Left ventricle myocardium inferior (tissue), 1 donor: ENCODE results near the gene LINGO3. TPM values are rescaled to one million over a fixed set of nuclear protein-coding genes. Genes with fewer than 3 reads are reported as not detected.

Source experiments
- DNase-seq: peaks from one replicate; pipeline ENCODE4 v3.0.0-alpha.2; 2020
- H3K27ac ChIP-seq: fragments of 200-600 bp; replicated peaks from 2 replicates; pipeline ENCODE4 v1.8.0; 2021
- H3K27me3 ChIP-seq: fragments of 200-600 bp; 2 replicates; pipeline ENCODE4 v1.8.0; 2021; ENCODE audit warnings: low read depth
- H3K36me3 ChIP-seq: fragments of 200-600 bp; 2 replicates; pipeline ENCODE4 v1.8.0; 2021
- H3K4me1 ChIP-seq: fragments of 200-600 bp; 2 replicates; pipeline ENCODE4 v1.8.0; 2021
- H3K4me3 ChIP-seq: fragments of 200-600 bp; 2 replicates; pipeline ENCODE4 v1.8.0; 2021; ENCODE audit warnings: mild to moderate bottlenecking, moderate library complexity
- H3K9me3 ChIP-seq: fragments of 200-600 bp; replicated peaks from 2 replicates; pipeline ENCODE4 v1.8.0; 2021
- CTCF ChIP-seq: fragments of 200-600 bp; IDR thresholded peaks from 2 replicates; pipeline ENCODE4 v1.8.0; 2021; ENCODE audit warnings: antibody characterized with exemption, mild to moderate bottlenecking, borderline replicate concordance
- intact Hi-C: fragments of 100-400 bp; cut with micrococcal nuclease; formaldehyde crosslinking; loops from one replicate; pipeline ENCODE4 v1.11.0; 2022
- total RNA-seq: library from RNA; stranded (reverse); fragmentation: NEBNext Ultra II Directional; extraction: Animal tissue kit (Norgen Biotek cat#: 25700); gene quantifications from one replicate; pipeline ENCODE4 v1.2.1, GENCODE V29; 2021
- donor health status: DM: no; HTN: yes; CAD: no; lungs with severe emphysema.

LINGO3 gene
- total RNA-seq, 1 donor from 2014 or later = not detected

GRCh38 chr19:2317756-2318155, 9.8 kb upstream of the LINGO3 start:
- no peak for DNase-seq
- TF ChIP-seq CTCF = no peak
- peaks cover 14% of the 10 kb centered on the region for H3K27me3 ChIP-seq
- H3K27ac ChIP-seq = no peak overlapping the region
- H3K36me3 ChIP-seq = peaks cover 1% of the 10 kb centered on the region
- intact Hi-C loops = no loop called here
- H3K4me3 ChIP-seq = no peak overlapping the region
- H3K9me3 ChIP-seq = peaks cover 14% of the 10 kb centered on the region
- H3K4me1 ChIP-seq = peaks cover 17% of the 10 kb centered on the region

- Histone ChIP-seq H3K4me1 (peaks cover 17% of the 10 kb centered on the region), H3K36me3 (no peaks in the 10 kb centered on the region), H3K27me3 (peaks cover 19% of the 10 kb centered on the region), H3K9me3 (peaks cover 14% of the 10 kb centered on the region), H3K27ac (no peak overlapping the region), H3K4me3 (no peak overlapping the region)
- no peak for DNase-seq
- TF ChIP-seq CTCF = no peak
- intact Hi-C loops = no loop called here
Observed at GRCh38 chr19:2317300-2317699, 9.3 kb upstream of the LINGO3 start.

GRCh38 chr19:2315818-2316353, 7.9 kb upstream of the LINGO3 start:
- TF ChIP-seq CTCF = peak; percentile 74
- DNase-seq = peak; percentile 61
- H3K9me3 ChIP-seq = peaks cover 14% of the 10 kb centered on the region
- no peaks in the 10 kb centered on the region for H3K36me3 ChIP-seq
- peaks cover 17% of the 10 kb centered on the region for H3K4me1 ChIP-seq
- no peak overlapping the region for H3K4me3 ChIP-seq
- peaks cover 33% of the 10 kb centered on the region for H3K27me3 ChIP-seq
- H3K27ac ChIP-seq = no peak overlapping the region
- intact Hi-C loops = no loop called here

GRCh38 chr19:2315121-2315817, 7.3 kb upstream of the LINGO3 start:
- no peak for TF ChIP-seq CTCF
- no peak overlapping the region for H3K27ac ChIP-seq
- H3K27me3 ChIP-seq = peaks cover 39% of the 10 kb centered on the region
- intact Hi-C loops = no loop called here
- H3K9me3 ChIP-seq = peaks cover 14% of the 10 kb centered on the region
- no peak overlapping the region for H3K4me3 ChIP-seq
- peaks cover 17% of the 10 kb centered on the region for H3K4me1 ChIP-seq
- no peaks in the 10 kb centered on the region for H3K36me3 ChIP-seq
- no peak for DNase-seq

GRCh38 chr19:2312820-2313501, 5.0 kb upstream of the LINGO3 start:
- DNase-seq = no peak
- H3K27ac ChIP-seq = no peak overlapping the region
- H3K9me3 ChIP-seq = peaks cover 14% of the 10 kb centered on the region
- peaks cover 7% of the 10 kb centered on the region for H3K4me1 ChIP-seq
- no peaks in the 10 kb centered on the region for H3K36me3 ChIP-seq
- intact Hi-C loops = no loop called here
- no peak overlapping the region for H3K4me3 ChIP-seq
- H3K27me3 ChIP-seq = peaks cover 62% of the 10 kb centered on the region
- no peak for TF ChIP-seq CTCF
